Measurements from ENCODE around the gene NDUFB8. TPM values are rescaled to one million over a fixed set of nuclear protein-coding genes. Genes with fewer than 3 reads are reported as not detected.

Gene NDUFB8
- total and polyA plus RNA-seq, 10 of the 15 experiments (the other 5 are each of a cell fraction or from before 2014, with no cell fraction given), result 180 to 572 (median 382) TPM

DNA sequence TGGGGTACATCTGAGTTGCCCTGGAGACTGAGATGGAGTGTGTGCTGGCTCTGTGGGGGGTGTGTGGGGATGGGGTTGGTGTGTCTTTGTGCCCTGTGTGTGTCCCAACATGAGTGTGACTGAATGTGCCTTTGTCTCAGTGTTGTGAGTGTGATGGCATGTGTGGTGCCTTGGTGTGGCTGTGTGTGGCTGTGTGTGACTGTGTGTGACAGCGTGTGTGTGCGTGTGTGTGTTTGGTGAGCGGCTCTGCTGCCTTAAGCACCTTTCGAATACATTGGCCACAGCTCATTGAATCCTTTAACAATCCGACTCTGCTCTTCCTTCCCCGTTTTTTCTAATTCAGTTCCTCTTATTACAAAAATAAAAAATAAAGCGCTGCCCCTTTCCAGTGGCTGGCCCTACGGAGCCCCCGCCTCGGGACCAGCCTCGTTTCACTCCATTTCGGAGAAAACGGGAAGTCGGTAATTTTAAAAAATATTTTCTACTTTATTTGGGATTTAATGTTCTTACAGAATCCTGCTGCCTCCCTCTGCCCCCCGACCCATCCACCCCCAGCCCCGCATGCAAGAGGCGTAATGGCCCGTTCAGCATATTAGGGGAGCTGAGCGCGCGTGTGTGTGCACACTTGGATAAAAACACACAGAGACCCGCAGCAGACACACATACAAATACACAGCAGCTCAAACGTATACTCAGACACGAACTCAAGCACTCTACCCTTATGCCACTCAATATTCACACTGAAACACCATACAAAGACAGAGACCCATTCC is 41.6 kb upstream of the NDUFB8 start:
- no peak overlapping the region for H3K4me2 ChIP-seq (ENCODE audit: control insufficient read depth, insufficient read depth)
- H3K27ac ChIP-seq (ENCODE audit: control insufficient read depth, insufficient read depth), result no peak overlapping the region
- in situ Hi-C loops (cut with MboI), result no loop called here

DNA sequence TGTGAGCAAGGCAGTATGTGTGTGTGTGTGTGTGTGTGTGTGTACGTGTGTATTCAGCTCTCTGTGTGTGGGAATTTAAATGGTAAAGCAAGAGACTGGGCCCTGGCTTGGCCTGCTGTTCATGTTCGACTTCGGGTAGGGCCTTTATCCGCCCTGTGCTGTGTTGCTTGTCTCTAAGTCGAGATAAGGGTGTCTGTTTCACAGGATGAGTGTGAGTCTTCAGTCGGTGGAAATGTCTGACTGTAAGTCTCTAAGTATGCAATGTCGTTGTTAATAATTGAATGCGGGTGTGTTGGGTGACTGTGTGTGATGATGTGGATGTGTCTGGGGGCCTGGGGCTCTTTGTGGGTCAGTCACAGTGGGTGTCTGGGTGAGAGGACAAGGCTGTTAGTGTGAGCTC is 40.8 kb upstream of the NDUFB8 start:
- H3K4me2 ChIP-seq (ENCODE audit: control insufficient read depth, insufficient read depth), result no peak overlapping the region

More for the DNA sequence above, 41.6 kb upstream of the NDUFB8 start:
- H3K4me3 ChIP-seq, result no peak overlapping the region
- H3K4me1 ChIP-seq (ENCODE audit: control insufficient read depth, insufficient read depth, low read length), result no peaks in the 10 kb centered on the region
- no peak for DNase-seq (ENCODE audit: low read depth, low spot score)
- intact Hi-C loops (cut with micrococcal nuclease; ENCODE audit: unreplicated experiment), result no loop called here
- FAIRE-seq, result no peak
- RAD21 ChIA-PET (ENCODE audit: unreplicated experiment), result interaction anchor here (0.6 kb wide), 1 partner anchor 17 kb away, joined by 4 read pairs; no protein-coding TSS in a partner anchor
- H3K9ac ChIP-seq (ENCODE audit: control insufficient read depth, insufficient read depth, low read length), result no peak overlapping the region
- WGBS (ENCODE audit: insufficient coverage, insufficient replicate concordance, low lambda C conversion rate, missing lambda C conversion rate), result 47% methylated on average over 24 of the region's 24 CpGs
- POLR2A ChIA-PET, result no interaction called here
- TF ChIP-seq, protein P1, sequence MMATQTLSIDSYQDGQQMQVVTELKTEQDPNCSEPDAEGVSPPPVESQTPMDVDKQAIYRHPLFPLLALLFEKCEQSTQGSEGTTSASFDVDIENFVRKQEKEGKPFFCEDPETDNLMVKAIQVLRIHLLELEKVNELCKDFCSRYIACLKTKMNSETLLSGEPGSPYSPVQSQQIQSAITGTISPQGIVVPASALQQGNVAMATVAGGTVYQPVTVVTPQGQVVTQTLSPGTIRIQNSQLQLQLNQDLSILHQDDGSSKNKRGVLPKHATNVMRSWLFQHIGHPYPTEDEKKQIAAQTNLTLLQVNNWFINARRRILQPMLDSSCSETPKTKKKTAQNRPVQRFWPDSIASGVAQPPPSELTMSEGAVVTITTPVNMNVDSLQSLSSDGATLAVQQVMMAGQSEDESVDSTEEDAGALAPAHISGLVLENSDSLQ (IDR thresholded peaks at IDR 0.05), result no peak
- TF ChIP-seq HDGF (IDR thresholded peaks at IDR 0.05), result no peak
- TF ChIP-seq ATF7 (IDR thresholded peaks at IDR 0.05; ENCODE audit: low read depth), result no peak
- no peak for TF ChIP-seq TCF7 (IDR thresholded peaks at IDR 0.05; ENCODE audit: borderline replicate concordance)
- TF ChIP-seq HDAC6 (IDR thresholded peaks at IDR 0.05; ENCODE audit: unreplicated experiment), result no peak
- peaks cover 7% of the 10 kb centered on the region in 2 experiments; a peak in 2 of 4 replicates for H3K27me3 ChIP-seq (replicated peaks in 1 of 2; ENCODE audit: control insufficient read depth in 2 of 2, insufficient read depth in 2 of 2, low read length in 1 of 2)
- BruUV-seq (replicated peaks), result no TSS peak
- H2AFZ ChIP-seq (ENCODE audit: control insufficient read depth, low read depth, low read length), result no peak overlapping the region
- H3K9me3 ChIP-seq (replicated peaks; ENCODE audit: control insufficient read depth, insufficient read depth, low read length), result no peaks in the 10 kb centered on the region
- no peak for ATAC-seq
- no peaks in the 10 kb centered on the region for H4K20me1 ChIP-seq (ENCODE audit: control insufficient read depth, insufficient read depth)
- CTCF ChIA-PET, result no interaction called here
- SMC1A ChIA-PET (ENCODE audit: uncharacterized antibody, unreplicated experiment), result no interaction called here
- no peaks in the 10 kb centered on the region for H3K36me3 ChIP-seq (ENCODE audit: control insufficient read depth in 2 of 2, insufficient read depth in 2 of 2, low read length in 1 of 2)
- no peaks in the 10 kb centered on the region for H3K79me2 ChIP-seq (ENCODE audit: control insufficient read depth, insufficient read depth, low read length)

More for the DNA sequence above, 40.8 kb upstream of the NDUFB8 start:
- H3K4me1 ChIP-seq (ENCODE audit: control insufficient read depth, insufficient read depth, low read length), result no peaks in the 10 kb centered on the region
- intact Hi-C loops (cut with micrococcal nuclease; ENCODE audit: unreplicated experiment), result no loop called here
- H3K27me3 ChIP-seq (replicated peaks in 1 of 2; ENCODE audit: control insufficient read depth in 2 of 2, insufficient read depth in 2 of 2, low read length in 1 of 2), result peaks cover 7% of the 10 kb centered on the region in 2 experiments; a peak in 2 of 4 replicates
- no peak for DNase-seq (ENCODE audit: low read depth, low spot score)
- TF ChIP-seq MLLT1 (IDR thresholded peaks at IDR 0.05) (0 out of 2 replicates have a peak, but pooled peaks have one; percentile 27), PML (IDR thresholded peaks at IDR 0.05; ENCODE audit: low read length) (no peak)
- H3K9me3 ChIP-seq (replicated peaks; ENCODE audit: control insufficient read depth, insufficient read depth, low read length), result no peaks in the 10 kb centered on the region
- no peak for FAIRE-seq
- H3K27ac ChIP-seq (ENCODE audit: control insufficient read depth, insufficient read depth), result no peak overlapping the region
- H4K20me1 ChIP-seq (ENCODE audit: control insufficient read depth, insufficient read depth), result no peaks in the 10 kb centered on the region
- ChIA-PET POLR2A (no interaction called here), RAD21 (ENCODE audit: unreplicated experiment) (interaction anchor here (1.3 kb wide), 1 partner anchor 173 kb away, joined by 4 read pairs; no protein-coding TSS in a partner anchor), SMC1A (ENCODE audit: uncharacterized antibody, unreplicated experiment) (interaction anchor here (1.0 kb wide), 1 partner anchor 308 kb away, joined by 3 read pairs; no protein-coding TSS in a partner anchor), CTCF (interaction anchor here (1.1 to 2.9 kb wide), 7 partner anchors 9 to 88 kb away, joined by 3 to 15 read pairs (median 4); partner anchors contain the start of gene HIF1AN)
- BruUV-seq (replicated peaks), result no TSS peak
- WGBS (ENCODE audit: insufficient coverage, insufficient replicate concordance, low lambda C conversion rate, missing lambda C conversion rate), result 32% methylated on average over 8 of the region's 8 CpGs
- in situ Hi-C loops (cut with MboI), result no loop called here
- no peak overlapping the region for H2AFZ ChIP-seq (ENCODE audit: control insufficient read depth, low read depth, low read length)
- no peak for ATAC-seq
- no peaks in the 10 kb centered on the region for H3K36me3 ChIP-seq (ENCODE audit: control insufficient read depth in 2 of 2, insufficient read depth in 2 of 2, low read length in 1 of 2)
- no peak overlapping the region for H3K4me3 ChIP-seq
- no peaks in the 10 kb centered on the region for H3K79me2 ChIP-seq (ENCODE audit: control insufficient read depth, insufficient read depth, low read length)
- H3K9ac ChIP-seq (ENCODE audit: control insufficient read depth, insufficient read depth, low read length), result no peak overlapping the region

Data from GM12878 (cell line).